HG03103 (cell line): ENCODE results near the gene PINK1.

Experiments
- ATAC-seq: cut with Tn5 transposase; IDR thresholded peaks from one replicate; pipeline ENCODE4 v1.9.1; 2021; ENCODE audit warnings: low read depth; ENCODE audit not compliant: unreplicated experiment

The PINK1 gene

DNA sequence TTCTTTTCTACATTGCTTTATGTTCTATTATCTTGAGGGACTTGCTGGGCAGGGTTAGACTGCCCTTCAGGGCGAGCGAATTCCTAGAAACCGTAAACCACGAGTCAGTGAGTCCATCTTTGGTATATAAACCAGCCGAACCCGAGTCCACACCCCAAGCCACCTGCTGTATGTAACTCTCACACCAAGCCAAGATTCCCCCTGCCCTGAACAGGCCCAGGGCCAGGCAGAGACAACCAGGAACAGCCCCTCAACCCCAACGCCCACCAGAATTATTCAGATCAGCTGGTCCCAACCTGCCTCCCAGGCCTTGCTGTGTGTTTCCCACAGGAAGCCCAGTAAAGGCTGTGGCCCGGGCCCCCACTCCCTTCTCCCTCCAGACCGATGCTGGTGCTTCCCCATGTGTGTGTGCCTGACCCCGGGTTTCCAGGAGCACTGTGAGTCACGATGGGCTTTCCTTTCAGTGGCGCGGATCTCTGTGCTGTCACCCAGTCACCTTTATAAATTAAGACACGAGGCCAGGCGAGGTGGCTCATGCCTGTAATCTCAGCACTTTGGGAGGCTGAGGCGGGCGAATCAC is 67.5 kb downstream of the PINK1 start:
- no peak for ATAC-seq
